IMR-90 (cell line): ENCODE measurements around the gene NCAPH2. TPM values are rescaled to one million over a fixed set of nuclear protein-coding genes. Genes with fewer than 3 reads are reported as not detected.
"Not testable (repeated sequence)": the region's sequence is repeated elsewhere in the genome, so short reads cannot be mapped to it uniquely, and the experiment has no call there.

Source experiments
- ATAC-seq: fragments of 200-7000 bp; cut with Tn5 transposase; 2 replicates; pipeline ENCODE4 v1.9.1; 2020; ENCODE audit warnings: low read depth, mild to moderate bottlenecking, moderate library complexity
- BruUV-seq: library from RNA; stranded (reverse); fragments of 400-500 nt; replicated peaks from 2 replicates; lab custom pipeline; 2021; lab: Mats Ljungman, UMichigan
- CTCF ChIA-PET: fragments of 300-600 bp; formaldehyde crosslinking; extraction: SDS; loops from one replicate; lab custom pipeline; 2021; ENCODE audit warnings: antibody characterized with exemption; lab: Yijun Ruan, JAX
- POLR2A ChIA-PET: fragments of 300-600 bp; sonication (Branson Sonifier 250); formaldehyde crosslinking; loops from one replicate; lab custom pipeline; 2022; ENCODE audit warnings: antibody characterized with exemption; ENCODE audit not compliant: unreplicated experiment; lab: Charles Lee
- DNase-seq: peaks from one replicate; pipeline ENCODE4 v3.0.0; 2013
- H2AFZ ChIP-seq: replicated peaks from 2 replicates; pipeline ENCODE3; 2013; ENCODE audit warnings: low read length, mild to moderate bottlenecking; ENCODE audit not compliant: poor library complexity
- H2AK5ac ChIP-seq: 2 replicates; pipeline ENCODE4 v1.6.1; 2013; ENCODE audit warnings: low read depth, low read length, inconsistent platforms
- H2AK9ac ChIP-seq: replicated peaks from 2 replicates; pipeline ENCODE3; 2013; ENCODE audit warnings: mild to moderate bottlenecking, low read depth, low read length, moderate library complexity; ENCODE audit not compliant: poor library complexity
- H2BK120ac ChIP-seq: 2 replicates; pipeline ENCODE4 v1.6.1; 2013; ENCODE audit warnings: low read depth, low read length, inconsistent platforms
- H2BK15ac ChIP-seq: 3 replicates; pipeline ENCODE4 v1.6.1; 2013; ENCODE audit warnings: low read depth, low read length, inconsistent platforms
- H2BK20ac ChIP-seq: 2 replicates; pipeline ENCODE4 v1.6.1; 2013; ENCODE audit warnings: low read depth, mild to moderate bottlenecking, inconsistent platforms, low read length, moderate library complexity
- H2BK5ac ChIP-seq: 2 replicates; pipeline ENCODE4 v1.6.1; 2013; ENCODE audit warnings: mild to moderate bottlenecking, low read depth, low read length, inconsistent platforms; ENCODE audit not compliant: poor library complexity, severe bottlenecking
- H3K14ac ChIP-seq: replicated peaks from 2 replicates; pipeline ENCODE4 v1.6.1; 2013; ENCODE audit warnings: low read depth, low read length, inconsistent platforms
- H3K18ac ChIP-seq: 2 replicates; pipeline ENCODE4 v1.6.1; 2013; ENCODE audit warnings: low read depth, low read length, control low read depth
- H3K23ac ChIP-seq: 2 replicates; pipeline ENCODE4 v1.6.1; 2013; ENCODE audit warnings: low read depth, low read length, inconsistent platforms
- H3K27ac ChIP-seq: 2 replicates; pipeline ENCODE4 v1.5.1; 2013; ENCODE audit warnings: mild to moderate bottlenecking, control low read depth, low read length; ENCODE audit not compliant: insufficient read depth
- H3K27me3 ChIP-seq: 2 replicates; pipeline ENCODE4 v1.6.1; 2013; ENCODE audit warnings: low read length; ENCODE audit not compliant: control insufficient read depth, insufficient read depth
- H3K36me3 ChIP-seq: 2 replicates; pipeline ENCODE4 v1.6.1; 2013; ENCODE audit warnings: low read length, mixed read lengths; ENCODE audit not compliant: control insufficient read depth, insufficient read depth
- H3K4ac ChIP-seq: 2 replicates; pipeline ENCODE4 v1.6.1; 2013; ENCODE audit warnings: low read depth, low read length, inconsistent platforms
- H3K4me1 ChIP-seq: 2 replicates; pipeline ENCODE4 v1.6.1; 2013; ENCODE audit warnings: low read length, mixed read lengths; ENCODE audit not compliant: control insufficient read depth, insufficient read depth
- H3K4me2 ChIP-seq: 2 replicates; pipeline ENCODE4 v1.6.1; 2013; ENCODE audit warnings: low read depth, mild to moderate bottlenecking, control low read depth, low read length, moderate library complexity
- H3K4me3 ChIP-seq: 2 replicates; pipeline ENCODE4 v1.5.1; 2013; ENCODE audit warnings: low read depth, mild to moderate bottlenecking, control low read depth, low read length, moderate library complexity; ENCODE audit not compliant: insufficient read depth
- H3K56ac ChIP-seq: 2 replicates; pipeline ENCODE4 v1.6.1; 2013; ENCODE audit warnings: low read length, inconsistent platforms; ENCODE audit not compliant: insufficient read depth; ENCODE audit errors: extremely low read depth
- H3K79me1 ChIP-seq, 2 experiments: 2 replicates each; pipeline ENCODE4 v1.6.1; 2013; ENCODE audit warnings: low read length in 2 of 2, inconsistent platforms in 1 of 2, low read depth in 1 of 2
- H3K9ac ChIP-seq: 2 replicates; pipeline ENCODE4 v1.6.1; 2013; ENCODE audit warnings: low read depth, low read length, control low read depth
- H3K9me1 ChIP-seq: 2 replicates; pipeline ENCODE4 v1.6.1; 2013; ENCODE audit warnings: low read length, inconsistent platforms; ENCODE audit not compliant: insufficient read depth
- H3K9me3 ChIP-seq: 2 replicates; pipeline ENCODE4 v1.6.1; 2013; ENCODE audit warnings: low read length; ENCODE audit not compliant: control insufficient read depth, insufficient read depth
- H4K20me1 ChIP-seq: 2 replicates; pipeline ENCODE4 v1.6.1; 2013; ENCODE audit warnings: low read length, inconsistent platforms; ENCODE audit not compliant: insufficient read depth
- H4K5ac ChIP-seq: 2 replicates; pipeline ENCODE4 v1.6.1; 2013; ENCODE audit warnings: mild to moderate bottlenecking, low read depth, low read length, control low read depth
- H4K8ac ChIP-seq, 2 experiments: 2 replicates each; pipeline ENCODE4 v1.6.1; 2013; ENCODE audit warnings: low read depth in 2 of 2, low read length in 2 of 2, control low read depth in 1 of 2, inconsistent platforms in 1 of 2
- H4K91ac ChIP-seq: 2 replicates; pipeline ENCODE4 v1.6.1; 2013; ENCODE audit warnings: low read depth, low read length, inconsistent platforms; ENCODE audit not compliant: insufficient read depth
- WGBS, 2 experiments: methylation state at CpG; one replicate each; pipeline versions ENCODE4 v1.1.5 to v1.1.7; 2013; ENCODE audit warnings: missing lambda C conversion rate in 2 of 2; ENCODE audit not compliant: insufficient read length in 1 of 2; ENCODE audit errors: extremely low coverage in 2 of 2; 5-methylcytosine and 5-hydroxymethylcytosine counted together
- dilution Hi-C: fragments of 300-500 bp; cut with HindIII; formaldehyde crosslinking; loops from one replicate; pipeline ENCODE4 v1.14.3; 2018; ENCODE audit warnings: low sequenced_read_pairs; ENCODE audit not compliant: unreplicated experiment
- in situ Hi-C: fragments of 300-500 bp; cut with MboI; formaldehyde crosslinking; loops from 3 replicates; pipeline ENCODE4 v1.14.3; 2019; ENCODE audit warnings: low sequenced_read_pairs, inconsistent platforms, mixed read lengths
- intact Hi-C: fragments of 100-400 bp; cut with micrococcal nuclease; formaldehyde crosslinking; loops from 2 replicates; pipeline ENCODE4 v1.10.0; 2022
- polyA plus RNA-seq, 3 experiments: library from polyadenylated mRNA; depleted of rRNA; stranded (reverse); fragments of >200 nt; gene quantifications; 2 replicates each; pipeline ENCODE4 v1.2.3, GENCODE V29; 2012; ENCODE audit warnings: low replicate concordance in 1 of 3
- total RNA-seq: library from RNA; depleted of rRNA; stranded (reverse); fragments of >200 nt; gene quantifications from 2 replicates; pipeline ENCODE4 v1.2.3, GENCODE V29; 2012

The NCAPH2 gene
- total and polyA plus RNA-seq, 2 of the 4 experiments (the other 2 are of a cell fraction), result 30.2 to 38.5 TPM

GRCh38 chr22:50533856-50534711 is 26.1 kb downstream of the NCAPH2 start:
- H3K36me3 ChIP-seq, H3K56ac ChIP-seq, H3K23ac ChIP-seq, H3K14ac ChIP-seq, H3K79me1 ChIP-seq, H4K20me1 ChIP-seq, H2AFZ ChIP-seq, H3K4me3 ChIP-seq, ATAC-seq, DNase-seq, H3K9me3 ChIP-seq, intact Hi-C loops, dilution Hi-C loops, H3K9ac ChIP-seq, H2BK120ac ChIP-seq, H4K91ac ChIP-seq, H2AK9ac ChIP-seq, H2BK15ac ChIP-seq, CTCF ChIA-PET, H3K18ac ChIP-seq, H3K4me2 ChIP-seq, H3K27ac ChIP-seq, in situ Hi-C loops, H3K9me1 ChIP-seq, H4K5ac ChIP-seq, H3K4ac ChIP-seq, H4K8ac ChIP-seq, H2AK5ac ChIP-seq, H2BK20ac ChIP-seq, H2BK5ac ChIP-seq, BruUV-seq, H3K27me3 ChIP-seq: not testable (repeated sequence)
- peaks cover 16% of the 10 kb centered on the region for H3K4me1 ChIP-seq
- WGBS, 2 experiments, result no CpG with 5 or more reads among the region's 21 CpGs
- POLR2A ChIA-PET, result interaction anchor here (0.5 kb wide), 1 partner anchor 371 kb away, joined by 4 read pairs; no protein-coding TSS in a partner anchor
